HepG2 (cell line): ENCODE measurements around the gene ENO2.

ENCODE experiments used
- BHLHE40 ChIP-seq: IDR thresholded peaks from 2 replicates; pipeline ENCODE4 v1.6.1; 2011; ENCODE audit warnings: low read length, improper control_type of control experiment
- ETV5 ChIP-seq: IDR thresholded peaks from 2 replicates; pipeline ENCODE4 v1.6.1; 2018; ENCODE audit warnings: missing biosample characterization, missing genetic modification reagents, inconsistent platforms, borderline replicate concordance
- HMG20B ChIP-seq: conservative IDR thresholded peaks from 2 replicates; pipeline ENCODE4 v1.6.1; 2016; ENCODE audit warnings: missing genetic modification reagents, missing compliant biosample characterization
- JUN ChIP-seq: sonication (generic); formaldehyde crosslinking; IDR thresholded peaks from 2 replicates; pipeline ENCODE4 v1.4.0; 2020; ENCODE audit warnings: mild to moderate bottlenecking, missing genetic modification reagents
- KLF16 ChIP-seq, 2 experiments: sonication (generic) in 1 of 2; formaldehyde crosslinking in 1 of 2; IDR thresholded peaks; 2 replicates each; pipeline versions ENCODE4 v1.6.1 to v1.8.0; 2016 to 2023; ENCODE audit warnings: missing genetic modification reagents in 2 of 2, missing compliant biosample characterization in 1 of 2
- KLF9 ChIP-seq: IDR thresholded peaks from 2 replicates; pipeline ENCODE4 v1.6.1; 2016; ENCODE audit warnings: low read depth
- NR3C1 ChIP-seq: sonication (generic); formaldehyde crosslinking; IDR thresholded peaks from 2 replicates; pipeline ENCODE4 v1.4.0; 2020; ENCODE audit warnings: missing genetic modification reagents
- ZNF234 ChIP-seq: sonication (generic); formaldehyde crosslinking; conservative IDR thresholded peaks from 2 replicates; pipeline ENCODE4 v1.5.1; 2020; ENCODE audit warnings: mild to moderate bottlenecking, missing genetic modification reagents
- TF ChIP-seq, protein P1 (sequence below): sonication (generic); formaldehyde crosslinking; IDR thresholded peaks from 2 replicates; pipeline ENCODE4 v1.4.0; 2020; ENCODE audit warnings: missing genetic modification reagents
- TF ChIP-seq, protein P2 (sequence below): sonication (generic); formaldehyde crosslinking; IDR thresholded peaks from 2 replicates; pipeline ENCODE4 v1.4.0; 2020; ENCODE audit warnings: missing genetic modification reagents
- TF ChIP-seq, protein P3 (sequence below): sonication (generic); formaldehyde crosslinking; IDR thresholded peaks from 2 replicates; pipeline ENCODE4 v1.5.0; 2020; ENCODE audit warnings: mild to moderate bottlenecking, missing genetic modification reagents, moderate library complexity

DNA sequence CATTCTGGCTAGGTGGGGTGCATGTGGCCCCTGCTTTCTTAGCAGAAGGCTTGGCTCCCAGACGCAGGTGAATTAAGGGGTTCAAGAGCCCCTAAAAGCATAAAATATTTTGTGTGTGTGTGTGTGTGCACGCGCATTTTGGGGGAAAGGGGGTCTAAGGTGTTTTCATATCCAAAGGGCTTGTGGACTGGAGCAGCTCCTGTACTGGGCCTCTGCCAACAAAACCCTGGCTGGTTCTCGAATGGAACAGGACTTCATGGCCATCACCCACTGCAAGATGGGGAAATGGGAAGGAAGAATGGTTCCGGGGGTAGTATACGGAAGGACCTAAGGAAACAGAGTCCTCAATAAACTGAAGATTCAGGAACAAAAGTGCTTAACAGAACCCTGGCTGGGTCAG, 9.5 kb downstream of the ENO2 start:
- TF ChIP-seq KLF16 (CRISPR knock-in tag; IDR thresholded peaks at IDR 0.05) (no peak), ZNF234 (CRISPR knock-in tag) (no peak), NR3C1 (CRISPR knock-in tag) (no peak), JUN (no peak), BHLHE40 (no peak), KLF9 (CRISPR knock-in tag) (no peak), HMG20B (CRISPR knock-in tag) (no peak), ETV5 (CRISPR knock-in tag) (no peak)
- TF ChIP-seq, protein P1, sequence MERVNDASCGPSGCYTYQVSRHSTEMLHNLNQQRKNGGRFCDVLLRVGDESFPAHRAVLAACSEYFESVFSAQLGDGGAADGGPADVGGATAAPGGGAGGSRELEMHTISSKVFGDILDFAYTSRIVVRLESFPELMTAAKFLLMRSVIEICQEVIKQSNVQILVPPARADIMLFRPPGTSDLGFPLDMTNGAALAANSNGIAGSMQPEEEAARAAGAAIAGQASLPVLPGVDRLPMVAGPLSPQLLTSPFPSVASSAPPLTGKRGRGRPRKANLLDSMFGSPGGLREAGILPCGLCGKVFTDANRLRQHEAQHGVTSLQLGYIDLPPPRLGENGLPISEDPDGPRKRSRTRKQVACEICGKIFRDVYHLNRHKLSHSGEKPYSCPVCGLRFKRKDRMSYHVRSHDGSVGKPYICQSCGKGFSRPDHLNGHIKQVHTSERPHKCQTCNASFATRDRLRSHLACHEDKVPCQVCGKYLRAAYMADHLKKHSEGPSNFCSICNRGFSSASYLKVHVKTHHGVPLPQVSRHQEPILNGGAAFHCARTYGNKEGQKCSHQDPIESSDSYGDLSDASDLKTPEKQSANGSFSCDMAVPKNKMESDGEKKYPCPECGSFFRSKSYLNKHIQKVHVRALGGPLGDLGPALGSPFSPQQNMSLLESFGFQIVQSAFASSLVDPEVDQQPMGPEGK (CRISPR knock-in tag) = no peak
- TF ChIP-seq, protein P2, sequence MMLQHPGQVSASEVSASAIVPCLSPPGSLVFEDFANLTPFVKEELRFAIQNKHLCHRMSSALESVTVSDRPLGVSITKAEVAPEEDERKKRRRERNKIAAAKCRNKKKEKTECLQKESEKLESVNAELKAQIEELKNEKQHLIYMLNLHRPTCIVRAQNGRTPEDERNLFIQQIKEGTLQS (CRISPR knock-in tag) = no peak
- TF ChIP-seq, protein P3, sequence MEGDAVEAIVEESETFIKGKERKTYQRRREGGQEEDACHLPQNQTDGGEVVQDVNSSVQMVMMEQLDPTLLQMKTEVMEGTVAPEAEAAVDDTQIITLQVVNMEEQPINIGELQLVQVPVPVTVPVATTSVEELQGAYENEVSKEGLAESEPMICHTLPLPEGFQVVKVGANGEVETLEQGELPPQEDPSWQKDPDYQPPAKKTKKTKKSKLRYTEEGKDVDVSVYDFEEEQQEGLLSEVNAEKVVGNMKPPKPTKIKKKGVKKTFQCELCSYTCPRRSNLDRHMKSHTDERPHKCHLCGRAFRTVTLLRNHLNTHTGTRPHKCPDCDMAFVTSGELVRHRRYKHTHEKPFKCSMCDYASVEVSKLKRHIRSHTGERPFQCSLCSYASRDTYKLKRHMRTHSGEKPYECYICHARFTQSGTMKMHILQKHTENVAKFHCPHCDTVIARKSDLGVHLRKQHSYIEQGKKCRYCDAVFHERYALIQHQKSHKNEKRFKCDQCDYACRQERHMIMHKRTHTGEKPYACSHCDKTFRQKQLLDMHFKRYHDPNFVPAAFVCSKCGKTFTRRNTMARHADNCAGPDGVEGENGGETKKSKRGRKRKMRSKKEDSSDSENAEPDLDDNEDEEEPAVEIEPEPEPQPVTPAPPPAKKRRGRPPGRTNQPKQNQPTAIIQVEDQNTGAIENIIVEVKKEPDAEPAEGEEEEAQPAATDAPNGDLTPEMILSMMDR (CRISPR knock-in tag) = no peak
